Measurements from ENCODE around the gene MBOAT1. TPM values are rescaled to one million over a fixed set of nuclear protein-coding genes. Genes with fewer than 3 reads are reported as not detected.

Gene MBOAT1
- total RNA-seq, 1 donor from 2014 or later: 8.5 TPM

GRCh38 chr6:20200761-20201630 lies 11.3 kb downstream of the MBOAT1 start:
- Histone ChIP-seq H3K9me3 (no peaks in the 10 kb centered on the region), H3K4me3 (no peak overlapping the region), H3K27me3 (no peaks in the 10 kb centered on the region), H3K27ac (peak overlapping the region; percentile 9), H3K36me3 (no peaks in the 10 kb centered on the region), H3K4me1 (peaks cover 24% of the 10 kb centered on the region)
- DNase-seq: no peak
- no peak for ATAC-seq
- intact Hi-C loops (cut with DNase I): no loop called here
- no peak for TF ChIP-seq CTCF (IDR thresholded peaks at IDR 0.05)

GRCh38 chr6:20198775-20199174 lies 13.5 kb downstream of the MBOAT1 start:
- intact Hi-C loops (cut with DNase I): no loop called here
- Histone ChIP-seq H3K4me3 (no peak overlapping the region), H3K27ac (no peak overlapping the region), H3K36me3 (no peaks in the 10 kb centered on the region), H3K9me3 (no peaks in the 10 kb centered on the region), H3K27me3 (no peaks in the 10 kb centered on the region), H3K4me1 (peaks cover 20% of the 10 kb centered on the region)
- DNase-seq: no peak
- TF ChIP-seq CTCF (IDR thresholded peaks at IDR 0.05): no peak
- no peak for ATAC-seq

- ATAC-seq (no peak), DNase-seq (no peak)
- Histone ChIP-seq H3K27ac (no peak overlapping the region), H3K4me1 (peaks cover 20% of the 10 kb centered on the region), H3K4me3 (no peak overlapping the region), H3K27me3 (no peaks in the 10 kb centered on the region), H3K36me3 (no peaks in the 10 kb centered on the region), H3K9me3 (no peaks in the 10 kb centered on the region)
- intact Hi-C loops (cut with DNase I): no loop called here
- TF ChIP-seq CTCF (IDR thresholded peaks at IDR 0.05): no peak
Measured at GRCh38 chr6:20198156-20198774, 14.0 kb downstream of the MBOAT1 start.

- Histone ChIP-seq H3K4me1 (peaks cover 16% of the 10 kb centered on the region), H3K36me3 (no peaks in the 10 kb centered on the region), H3K27me3 (no peaks in the 10 kb centered on the region), H3K4me3 (no peak overlapping the region), H3K9me3 (no peaks in the 10 kb centered on the region), H3K27ac (no peak overlapping the region)
- TF ChIP-seq CTCF (IDR thresholded peaks at IDR 0.05): no peak
- no peak for DNase-seq
- ATAC-seq: no peak
- intact Hi-C loops (cut with DNase I): no loop called here
Measured at GRCh38 chr6:20197251-20197650, 15.0 kb downstream of the MBOAT1 start.

GRCh38 chr6:20192625-20193024 lies 19.6 kb downstream of the MBOAT1 start:
- H3K4me3 ChIP-seq: no peak overlapping the region
- H3K36me3 ChIP-seq: no peaks in the 10 kb centered on the region
- H3K27ac ChIP-seq: no peak overlapping the region
- intact Hi-C loops (cut with DNase I): no loop called here
- DNase-seq (no peak), ATAC-seq (no peak)
- no peaks in the 10 kb centered on the region for H3K9me3 ChIP-seq
- no peaks in the 10 kb centered on the region for H3K4me1 ChIP-seq
- no peak for TF ChIP-seq CTCF (IDR thresholded peaks at IDR 0.05)
- no peaks in the 10 kb centered on the region for H3K27me3 ChIP-seq
